Dermis blood vessel endothelial cell (primary cell): ENCODE results near the gene PROSER2. TPM values are rescaled to one million over a fixed set of nuclear protein-coding genes. Genes with fewer than 3 reads are reported as not detected.

Experiments
- DNase-seq: peaks from one replicate; pipeline ENCODE4 v3.0.0; 2010
- total RNA-seq: library from RNA; depleted of rRNA; stranded (reverse); fragments of >200 nt; gene quantifications from 2 replicates; pipeline ENCODE4 v1.2.3, GENCODE V29; 2014

PROSER2 gene
- 7.5 and 11.2 TPM in 2 replicates for total RNA-seq

GRCh38 chr10:11823122-11823988, at the start of gene PROSER2:
TSS of gene PROSER2 (plus strand) at chr10:11823356. CDS start at chr10:11852078, 28,722 bp downstream.
- peak; percentile 79 for DNase-seq

GRCh38 chr10:11773761-11774441, 49.3 kb upstream of the PROSER2 start:
- DNase-seq, result no peak

GRCh38 chr10:11775412-11775811, 47.7 kb upstream of the PROSER2 start:
- DNase-seq, result no peak

- no peak for DNase-seq
These were observed 47.1 kb upstream of the PROSER2 start for GRCh38 chr10:11776080-11776479.

GRCh38 chr10:11781114-11781513, 42.0 kb upstream of the PROSER2 start:
- DNase-seq, result no peak

- peak; percentile 80 for DNase-seq
These were observed 40.2 kb upstream of the PROSER2 start for GRCh38 chr10:11782793-11783557.

GRCh38 chr10:11783558-11783865, 39.6 kb upstream of the PROSER2 start:
- no peak for DNase-seq

- no peak for DNase-seq
These were observed 35.8 kb upstream of the PROSER2 start for GRCh38 chr10:11787374-11787773.

- no peak for DNase-seq
These were observed 35.3 kb upstream of the PROSER2 start for GRCh38 chr10:11787846-11788245.

GRCh38 chr10:11789306-11789705, 33.9 kb upstream of the PROSER2 start:
- DNase-seq, result no peak

GRCh38 chr10:11789956-11790355, 33.2 kb upstream of the PROSER2 start:
- no peak for DNase-seq

GRCh38 chr10:11793762-11794479, 29.2 kb upstream of the PROSER2 start:
- DNase-seq, result peak; percentile 49

- DNase-seq, result no peak
These were observed 28.6 kb upstream of the PROSER2 start for GRCh38 chr10:11794566-11794965.

GRCh38 chr10:11795101-11795920, 27.8 kb upstream of the PROSER2 start:
- no peak for DNase-seq

- DNase-seq, result no peak
These were observed 26.7 kb upstream of the PROSER2 start for GRCh38 chr10:11796474-11796873.

GRCh38 chr10:11797281-11797680, 25.9 kb upstream of the PROSER2 start:
- DNase-seq, result no peak

GRCh38 chr10:11797847-11798633, 25.1 kb upstream of the PROSER2 start:
- no peak for DNase-seq

- peak; percentile 88 for DNase-seq
These were observed 24.1 kb upstream of the PROSER2 start for GRCh38 chr10:11798845-11799735.

- no peak for DNase-seq
These were observed 23.4 kb upstream of the PROSER2 start for GRCh38 chr10:11799736-11800080.

- no peak for DNase-seq
These were observed 18.8 kb upstream of the PROSER2 start for GRCh38 chr10:11804336-11804735.
